Right renal pelvis (tissue), 4 donors: Measurements from ENCODE around the gene GGNBP2. TPM values are rescaled to one million over a fixed set of nuclear protein-coding genes. Genes with fewer than 3 reads are reported as not detected.
A peak's percentile ranks its signal among the peaks of the same experiment; 100 is the strongest.
"Not testable (repeated sequence)": the region's sequence is repeated elsewhere in the genome, so short reads cannot be mapped to it uniquely, and the experiment has no call there.

Experiments
- DNase-seq, 4 donors: peaks; one replicate each; pipeline ENCODE4 v3.0.0-alpha.2; 2013; ENCODE audit warnings: low read depth in 4 of 4, low spot score in 3 of 4, missing footprints in 1 of 4
- polyA plus RNA-seq, 4 donors: library from polyadenylated mRNA; unstranded; fragments of 120-200 nt; gene quantifications; one replicate each; pipeline ENCODE4 v1.2.1, GENCODE V29; 2013; ENCODE audit not compliant: insufficient read length in 4 of 4

GGNBP2 gene
- polyA plus RNA-seq, 4 donors: 70.4 to 81.6 (median 78.1) TPM

DNA sequence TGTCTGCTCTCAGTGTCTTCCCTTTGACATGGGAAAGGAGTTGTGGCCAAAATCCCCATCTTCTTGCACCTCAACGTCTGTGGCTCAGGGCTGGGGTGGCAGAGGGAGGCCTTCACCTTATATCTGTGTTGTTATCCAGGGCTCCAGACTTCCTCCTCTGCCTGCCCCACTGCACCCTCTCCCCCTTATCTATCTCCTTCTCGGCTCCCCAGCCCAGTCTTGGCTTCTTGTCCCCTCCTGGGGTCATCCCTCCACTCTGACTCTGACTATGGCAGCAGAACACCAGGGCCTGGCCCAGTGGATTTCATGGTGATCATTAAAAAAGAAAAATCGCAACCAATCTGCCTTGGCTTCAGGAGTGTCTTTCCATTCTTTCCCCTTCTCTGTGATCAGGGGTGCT is 55.7 kb downstream of the GGNBP2 start:
- DNase-seq: no peak

DNA sequence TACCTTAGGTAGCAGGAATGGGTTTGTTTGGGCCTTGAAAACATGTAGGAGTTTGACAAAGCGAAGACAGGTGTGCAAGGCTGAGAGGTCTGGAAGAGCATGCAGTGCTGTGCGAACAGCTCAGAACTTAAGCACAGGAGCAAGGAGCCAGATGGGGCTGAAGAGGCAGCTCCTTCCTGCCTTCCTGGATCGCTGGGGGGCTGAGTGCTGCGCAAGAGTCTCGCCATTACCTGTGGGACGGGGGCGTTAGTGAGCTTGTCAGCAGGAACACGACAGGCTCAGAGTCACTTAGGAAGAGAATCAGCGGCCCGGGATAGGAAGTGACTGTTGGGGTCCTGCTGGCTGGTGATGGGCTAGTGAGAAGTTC is 56.2 kb downstream of the GGNBP2 start:
- DNase-seq: peak in 1 of 4 donors; percentile 32

DNA sequence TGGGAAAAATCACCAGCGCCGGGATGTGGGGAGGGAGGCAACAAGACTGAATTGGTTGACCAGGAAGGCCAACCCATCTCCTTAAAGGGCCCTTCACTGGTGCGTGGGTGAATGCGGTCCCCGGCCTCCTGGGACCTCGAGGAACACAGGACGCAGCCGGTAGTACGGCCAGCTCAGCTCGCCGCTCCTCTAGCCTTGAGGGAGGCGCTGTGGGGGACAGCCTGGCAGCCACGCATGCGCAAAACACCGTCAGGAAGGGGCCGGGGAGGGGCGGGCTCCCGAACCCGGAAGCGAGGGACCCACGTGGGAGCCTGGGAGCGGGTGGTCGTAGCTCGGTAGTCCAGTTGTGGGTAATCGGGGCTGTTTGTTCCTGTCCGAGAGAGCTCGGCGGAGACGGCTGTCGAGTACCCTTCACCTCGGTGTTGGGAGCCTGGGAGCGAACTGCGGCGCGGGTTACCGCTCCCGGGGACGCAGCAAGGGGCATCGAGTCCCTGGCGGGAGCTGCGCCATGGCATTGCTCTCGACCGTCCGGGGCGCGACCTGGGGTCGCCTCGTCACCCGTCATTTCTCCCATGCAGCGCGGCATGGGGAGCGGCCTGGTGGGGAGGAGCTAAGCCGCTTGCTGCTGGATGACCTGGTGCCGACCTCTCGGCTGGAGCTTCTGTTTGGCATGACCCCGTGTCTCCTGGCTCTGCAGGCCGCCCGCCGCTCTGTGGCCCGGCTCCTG is 56.7 kb downstream of the GGNBP2 start, which contains the start of gene MRM1:
MRM1 (plus strand) TSS at position 281 of the 727 bp plus-strand sequence; CDS start at position 509, 228 bp downstream.
- DNase-seq: peak; percentile 77 to 86 (median 82)

DNA sequence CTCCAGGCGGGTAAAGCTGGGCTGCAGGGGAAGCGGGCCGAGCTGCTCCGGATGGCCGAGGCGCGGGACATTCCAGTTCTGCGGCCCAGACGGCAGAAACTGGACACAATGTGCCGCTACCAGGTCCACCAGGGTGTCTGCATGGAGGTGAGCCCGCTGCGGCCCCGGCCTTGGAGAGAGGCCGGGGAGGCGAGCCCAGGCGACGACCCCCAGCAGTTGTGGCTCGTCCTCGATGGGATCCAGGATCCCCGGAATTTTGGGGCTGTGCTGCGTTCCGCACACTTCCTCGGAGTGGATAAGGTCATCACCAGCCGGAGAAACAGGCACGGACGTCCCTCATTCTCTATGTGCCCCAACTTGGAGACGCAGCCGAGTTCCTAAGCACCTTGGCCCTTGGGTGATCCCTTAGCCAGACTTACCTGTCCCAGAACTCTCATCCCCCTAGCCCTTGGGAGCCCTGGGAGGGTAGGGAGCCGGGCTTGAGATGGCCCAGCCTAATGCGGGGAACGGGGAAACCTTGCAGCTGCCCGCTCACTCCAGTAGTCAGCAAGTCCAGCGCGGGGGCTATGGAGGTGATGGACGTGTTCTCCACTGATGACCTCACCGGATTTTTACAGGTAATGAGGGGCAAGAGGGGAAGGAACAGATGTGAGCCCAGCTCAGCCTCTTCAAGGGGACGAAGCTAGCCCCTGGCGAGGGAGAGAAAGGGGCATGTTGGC is 57.5 kb downstream of the GGNBP2 start:
- no peak for DNase-seq

DNA sequence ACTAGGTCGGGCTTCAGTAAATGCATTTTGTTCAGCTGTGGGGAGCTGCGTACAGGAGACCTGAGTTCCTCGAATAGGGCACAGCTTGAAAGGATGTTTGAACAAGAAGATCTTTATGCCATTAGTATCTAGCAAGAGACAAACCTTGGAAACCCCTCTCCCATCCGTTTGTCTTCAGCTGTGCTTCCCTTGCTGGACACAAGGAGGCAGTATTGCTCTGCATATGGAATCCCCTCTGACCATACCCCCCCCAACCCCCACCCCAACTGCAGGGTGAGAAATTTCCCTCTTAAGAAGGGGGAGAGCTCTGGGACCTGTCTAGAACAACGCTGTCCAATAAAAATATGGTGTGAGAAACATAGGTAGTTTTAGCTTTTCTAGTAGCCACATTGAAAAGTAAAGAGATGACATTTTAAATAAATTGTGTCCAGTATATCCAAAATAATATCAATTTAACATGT is 58.2 kb downstream of the GGNBP2 start:
- no peak for DNase-seq

DNA sequence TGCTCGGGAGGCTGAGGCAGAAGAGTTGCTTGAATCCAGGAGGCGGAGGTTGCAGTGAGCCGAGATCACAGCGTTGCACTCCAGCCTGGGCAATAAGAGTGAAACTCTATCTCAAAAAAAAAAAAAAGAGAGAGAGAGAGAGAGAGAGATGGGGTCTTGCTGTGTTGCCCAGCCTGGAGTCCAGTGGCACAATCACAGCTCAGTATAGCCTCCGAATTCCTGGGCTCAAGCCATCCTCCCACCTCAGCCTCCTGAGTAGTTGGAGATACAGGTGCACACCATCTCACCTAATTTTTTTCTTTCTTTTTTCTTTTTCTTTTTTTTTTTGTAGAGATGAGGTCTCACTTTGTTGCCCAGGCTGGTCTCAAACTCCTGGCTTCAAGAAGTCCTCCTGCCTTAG is 60.3 kb downstream of the GGNBP2 start:
- not testable (repeated sequence) for DNase-seq

DNA sequence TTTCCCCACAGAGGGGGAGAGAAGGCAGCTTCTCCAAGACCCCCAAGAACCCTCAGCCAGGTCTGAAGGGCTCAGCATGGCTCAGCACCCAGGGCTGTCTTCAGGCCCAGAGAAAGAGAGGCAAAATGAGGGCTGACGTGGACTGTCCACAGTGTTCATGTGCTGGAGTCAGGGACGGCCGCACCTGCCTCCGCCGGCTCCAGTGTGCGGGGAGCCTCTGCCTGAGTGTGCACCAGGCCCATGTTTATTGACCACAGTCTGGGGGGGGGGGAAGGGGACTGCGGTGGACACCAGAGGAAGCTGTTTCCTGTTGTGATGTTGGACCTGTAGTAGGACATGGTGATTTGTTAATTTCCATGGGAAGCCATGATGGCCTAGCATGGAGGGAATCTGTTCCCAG is 63.6 kb downstream of the GGNBP2 start:
- DNase-seq: no peak

DNA sequence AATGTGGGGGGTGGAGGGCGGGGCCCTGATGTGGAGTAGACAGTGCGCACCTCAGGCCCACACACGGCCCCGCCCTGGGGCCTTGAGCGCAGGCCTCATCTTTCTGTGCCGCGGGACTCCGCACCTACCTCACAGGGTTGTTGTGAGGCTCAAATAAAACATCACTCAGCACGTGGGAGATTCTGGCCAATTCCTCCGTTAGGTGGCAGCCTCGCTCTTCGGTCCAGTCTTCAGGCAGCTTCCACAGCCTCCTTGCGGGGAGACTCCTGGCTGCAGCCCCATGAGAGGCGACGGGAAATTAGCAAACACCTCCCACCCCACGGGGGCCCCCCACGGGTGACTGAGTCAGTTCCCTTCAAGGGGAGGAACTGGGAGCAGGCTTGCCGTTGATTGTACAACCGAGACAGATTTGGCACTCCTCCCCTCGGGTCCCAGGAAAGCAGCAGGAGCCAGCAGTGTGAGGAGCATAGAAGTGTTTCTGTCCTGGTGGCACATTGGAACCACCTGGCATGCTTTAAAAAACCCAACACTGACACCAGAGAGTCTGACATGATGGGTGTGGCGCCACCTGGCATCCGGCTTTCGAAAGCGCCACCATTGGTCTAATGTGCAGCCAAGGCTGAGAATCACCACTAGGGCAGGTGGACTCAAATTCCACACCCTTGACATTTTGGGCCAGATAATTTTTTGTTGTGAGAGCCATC is 64.2 kb downstream of the GGNBP2 start:
- DNase-seq: no peak

DNA sequence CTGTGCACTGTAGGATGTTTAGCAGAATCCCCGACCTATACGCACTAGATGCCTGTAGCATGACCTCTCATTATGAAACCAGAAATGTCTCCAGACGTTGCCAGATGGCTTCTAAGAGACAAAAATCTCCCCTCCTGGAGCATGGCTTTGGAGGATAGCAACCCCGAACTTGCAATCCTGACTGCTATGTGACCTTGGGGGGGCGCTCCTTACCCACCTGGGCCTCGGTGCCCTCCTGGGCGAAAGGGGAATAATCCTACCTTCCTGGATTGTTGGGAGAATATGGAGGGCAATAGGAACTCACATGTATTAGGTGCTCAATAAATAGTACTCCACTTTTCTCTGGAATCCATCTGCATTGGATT is 64.8 kb downstream of the GGNBP2 start:
- DNase-seq: no peak

DNA sequence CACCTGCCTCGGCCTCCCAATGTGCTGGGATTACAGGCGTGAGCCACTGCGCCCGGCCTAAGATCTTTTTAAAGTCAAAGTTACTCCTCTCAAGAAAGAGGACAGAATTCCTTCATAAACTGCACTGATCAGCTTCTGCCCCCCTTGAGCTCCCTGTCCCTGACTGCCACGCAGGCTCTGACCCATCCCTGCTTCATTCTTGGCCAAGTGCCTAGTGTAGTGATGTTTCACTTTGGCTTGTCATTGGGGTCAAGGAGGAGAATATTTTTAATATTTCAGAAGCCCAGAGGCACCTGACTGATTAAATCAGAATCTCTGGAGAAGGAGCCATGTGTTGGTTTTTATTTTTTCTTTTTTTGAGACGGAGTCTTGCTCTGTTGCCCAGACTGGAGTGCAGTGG is 65.8 kb downstream of the GGNBP2 start:
- no peak for DNase-seq

DNA sequence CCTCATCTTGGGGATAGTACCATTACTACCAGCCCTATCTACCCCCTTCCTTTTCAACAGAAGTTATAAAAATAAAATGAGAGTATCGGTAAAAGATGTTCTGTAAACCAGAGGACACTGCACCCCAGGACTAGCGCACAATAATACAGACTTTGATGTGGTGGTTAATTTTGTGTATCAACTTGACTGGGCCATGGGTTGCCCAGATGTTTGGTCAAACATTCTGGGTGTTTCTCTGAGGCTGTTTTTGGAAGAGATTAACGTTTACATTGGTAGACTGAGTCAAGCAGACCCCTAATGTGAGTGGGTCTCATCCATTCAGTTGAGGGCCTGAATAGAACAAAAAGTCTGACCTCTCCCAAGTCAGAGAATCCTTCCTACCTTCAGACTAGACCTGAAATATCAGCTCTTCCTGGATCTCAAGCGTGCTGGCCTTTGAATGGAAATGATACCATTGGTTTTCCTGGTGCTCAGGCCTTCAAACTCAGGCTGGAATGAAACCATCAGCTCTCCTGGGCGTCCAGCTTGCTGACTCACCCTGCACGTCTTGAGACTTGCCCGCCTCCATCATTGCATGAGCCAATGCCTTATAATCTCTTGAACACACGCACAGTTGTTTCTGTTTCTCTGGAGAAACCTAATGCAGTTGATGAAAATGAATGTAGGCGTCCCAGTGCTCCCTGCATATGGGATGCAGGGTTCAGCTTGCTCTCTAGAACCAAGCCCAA is 66.8 kb downstream of the GGNBP2 start:
- DNase-seq: no peak

DNA sequence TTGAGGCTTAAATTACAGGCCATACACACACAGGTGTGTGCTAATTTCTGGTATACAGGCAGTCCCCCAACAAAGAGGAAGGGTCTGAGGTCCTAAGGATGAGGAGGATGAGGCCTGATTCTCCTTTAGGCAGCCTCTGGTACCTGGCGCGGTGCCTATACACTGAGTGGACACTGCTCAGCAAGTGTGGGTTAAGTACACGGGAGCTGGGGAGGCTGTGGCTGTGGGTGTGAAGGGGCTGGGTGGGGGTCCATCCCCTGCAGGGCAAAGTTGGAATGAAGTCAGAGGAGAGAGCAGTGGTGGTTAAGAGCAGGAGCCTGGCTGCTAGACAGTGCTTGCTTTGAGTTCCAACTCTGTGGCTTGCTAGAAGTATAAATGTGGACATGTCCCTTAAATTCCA is 67.6 kb downstream of the GGNBP2 start:
- no peak for DNase-seq

DNA sequence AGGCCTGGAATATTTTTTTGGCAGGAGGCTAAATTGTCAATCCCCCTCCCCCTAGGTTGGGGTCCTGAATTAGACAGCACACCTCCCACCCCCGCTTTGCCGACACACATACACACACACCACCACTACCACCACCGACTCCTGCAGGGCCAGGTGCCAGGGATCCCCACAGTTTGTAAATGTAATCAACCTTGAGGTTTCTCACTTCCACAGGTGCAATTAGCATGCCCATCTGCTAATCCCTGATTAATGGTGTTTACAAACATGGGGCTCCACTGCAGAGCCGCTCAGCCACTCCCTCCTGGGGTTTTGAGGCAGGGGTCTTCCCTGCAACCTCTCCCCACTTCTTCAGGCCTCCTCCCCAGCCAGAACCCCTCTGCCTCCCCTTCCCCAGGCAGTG is 68.4 kb downstream of the GGNBP2 start:
- DNase-seq: no peak

DNA sequence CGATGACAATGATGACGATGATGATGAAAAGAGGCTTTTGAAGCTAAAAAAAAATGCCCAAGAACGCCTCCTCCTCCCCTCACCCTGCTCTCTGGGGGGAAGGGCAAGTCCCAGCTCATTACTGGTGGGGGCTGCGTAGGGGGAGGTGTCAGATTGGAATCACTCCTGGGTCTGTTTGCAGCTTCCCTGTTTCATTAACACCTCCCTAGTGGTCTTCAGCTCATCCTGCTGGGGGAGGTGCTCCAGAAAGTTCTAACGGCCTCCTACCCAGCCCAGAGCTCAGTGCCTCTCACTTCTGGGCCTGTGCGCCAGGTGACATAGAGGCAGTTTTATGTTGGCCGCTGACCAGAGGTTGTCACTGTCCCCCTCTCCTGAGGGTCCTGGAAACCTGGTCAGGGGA is 69.4 kb downstream of the GGNBP2 start:
- no peak for DNase-seq

DNA sequence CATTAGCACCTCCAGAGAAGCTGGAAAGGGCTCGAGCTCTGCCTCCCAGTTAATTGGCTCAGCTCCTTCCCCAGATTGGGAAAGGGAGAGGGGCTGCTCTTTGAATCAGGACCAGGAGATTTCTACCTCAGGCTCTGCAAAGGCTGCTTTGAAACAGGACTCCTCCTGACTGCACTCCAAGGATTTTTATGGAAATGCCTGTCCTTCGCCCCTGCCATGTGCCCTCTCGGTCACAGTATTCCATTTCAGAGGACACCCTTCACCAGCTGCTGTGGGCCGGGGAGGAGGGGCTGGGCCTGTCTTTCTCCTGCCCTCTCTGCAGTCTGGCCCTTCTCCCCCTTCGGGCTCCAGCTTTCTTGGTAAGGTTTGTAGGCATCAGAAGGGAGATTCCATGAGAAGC is 70.2 kb downstream of the GGNBP2 start:
- DNase-seq: no peak

DNA sequence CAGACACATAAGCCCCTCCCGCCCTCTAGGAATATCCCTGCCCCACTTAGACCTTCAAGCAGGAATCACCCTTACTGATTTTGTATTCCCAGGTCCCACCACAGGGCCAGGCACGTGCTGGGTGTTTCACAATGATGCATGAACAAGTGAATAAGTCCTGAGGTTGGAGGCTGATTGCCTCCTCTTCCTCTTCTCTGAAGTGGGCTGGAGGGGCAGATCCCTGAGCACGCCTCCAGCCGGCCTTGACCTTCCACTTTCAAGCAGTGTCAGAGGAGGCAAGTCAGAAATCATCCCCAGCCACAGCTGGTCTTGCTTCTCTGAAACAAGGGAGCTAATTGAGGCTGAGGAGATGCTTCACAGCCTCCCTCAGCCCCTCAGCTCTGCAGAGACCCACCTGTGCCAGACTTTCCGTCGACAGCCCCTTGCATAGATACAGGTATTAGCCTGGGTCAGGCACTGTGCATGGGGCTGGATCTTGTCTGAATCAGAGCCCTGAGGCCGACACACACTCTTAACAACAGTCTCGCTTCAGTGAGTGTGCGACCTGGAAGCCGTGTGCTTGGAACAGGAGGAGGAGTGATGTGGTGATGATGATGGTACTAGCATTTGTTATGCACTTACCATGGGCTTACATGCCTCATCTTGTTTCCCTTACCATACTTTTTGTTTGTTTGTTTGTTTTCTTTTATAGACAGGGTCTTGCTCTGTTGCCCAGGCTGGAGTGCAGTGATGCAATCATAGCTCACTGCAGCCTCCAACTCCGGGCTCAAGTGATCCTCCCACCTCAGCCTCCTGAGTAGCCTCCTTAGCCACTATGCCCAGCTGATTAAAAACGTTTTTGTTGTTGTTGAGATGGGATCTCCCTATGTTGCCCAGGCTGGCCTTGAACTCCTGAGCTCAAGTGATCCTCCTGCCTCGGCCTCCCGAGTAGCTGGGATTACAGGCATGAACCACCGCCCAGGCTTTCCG is 71.6 kb downstream of the GGNBP2 start:
- DNase-seq: no peak

DNA sequence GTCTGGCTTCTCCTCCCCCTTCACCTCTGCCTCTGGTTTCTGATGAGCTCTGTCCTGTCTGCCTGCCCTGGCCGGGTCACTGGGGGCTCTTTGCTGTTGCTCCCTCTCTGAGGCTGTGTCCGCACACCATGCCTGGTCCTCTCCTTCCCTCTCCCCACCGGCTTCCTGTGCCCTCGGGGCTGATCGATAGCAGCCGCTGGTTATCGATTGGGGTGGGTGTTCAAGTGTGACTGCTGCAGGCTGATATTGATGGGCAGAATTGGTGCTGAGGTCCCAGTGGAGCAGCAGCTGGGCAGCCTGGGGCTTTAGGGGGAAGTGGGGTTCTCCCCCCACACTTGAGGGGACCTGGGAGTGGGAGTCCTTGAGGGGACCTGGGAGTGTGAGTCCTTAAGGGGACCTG is 73.1 kb downstream of the GGNBP2 start:
- DNase-seq: no peak

DNA sequence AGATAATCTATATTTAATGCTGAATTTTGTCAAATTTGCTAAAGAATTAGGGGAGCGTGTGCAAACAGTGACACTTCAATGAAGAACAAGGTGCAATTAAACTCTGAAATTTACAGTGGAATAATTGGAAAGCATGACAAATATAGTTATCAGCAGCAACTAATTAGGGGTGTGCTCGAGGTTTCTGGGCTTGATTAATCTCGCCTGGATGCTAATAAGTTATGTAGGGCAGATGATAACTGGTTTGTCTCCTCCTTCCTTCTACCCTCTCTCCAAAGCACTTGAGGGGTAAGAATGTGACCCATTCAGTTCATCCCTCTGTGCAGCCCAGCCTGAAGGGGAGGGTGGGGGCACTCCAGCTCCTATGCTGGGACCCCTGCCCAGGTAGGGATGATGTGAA is 78.6 kb downstream of the GGNBP2 start:
- DNase-seq: no peak

DNA sequence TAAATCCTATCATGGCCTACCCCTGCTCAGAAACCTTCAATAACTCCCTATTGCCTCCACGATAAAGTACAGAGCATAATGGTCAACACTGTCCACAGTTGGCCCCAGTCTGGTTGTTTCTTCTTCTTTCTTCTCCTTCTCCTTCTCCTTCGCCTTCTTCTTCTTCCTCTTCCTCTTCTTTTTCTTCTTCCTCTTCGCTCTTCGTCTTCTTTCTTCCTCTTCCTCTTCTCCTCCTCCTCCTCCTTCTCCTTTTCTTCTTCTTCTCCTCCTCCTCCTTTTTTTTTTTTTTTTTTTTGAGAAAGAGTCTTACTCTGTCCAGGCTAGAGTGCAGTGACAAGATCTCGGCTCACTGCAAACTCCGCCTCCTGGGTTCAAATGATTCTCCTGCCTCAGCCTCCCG is 80.5 kb downstream of the GGNBP2 start:
- DNase-seq: no peak

DNA sequence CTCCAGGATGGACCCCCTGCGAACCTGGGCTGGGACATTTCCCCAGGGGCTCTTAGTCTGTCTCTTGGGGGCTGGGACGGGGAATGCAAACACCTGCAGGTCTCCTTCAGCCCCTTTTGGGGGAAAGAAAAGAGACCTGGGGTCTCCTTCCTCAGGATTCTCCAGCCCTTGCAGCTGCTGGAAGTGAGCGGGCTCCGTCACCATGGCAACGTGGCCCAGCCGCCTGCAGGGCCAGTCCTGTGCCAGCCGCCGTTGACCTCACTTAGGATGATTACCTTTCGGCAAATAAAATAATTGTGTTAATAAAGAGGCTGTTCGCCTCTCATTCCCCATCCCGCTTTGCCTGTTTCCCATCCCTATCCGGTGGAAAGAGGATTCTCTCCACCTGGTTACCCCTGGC is 82.4 kb downstream of the GGNBP2 start:
- DNase-seq: no peak
